Neural cell (in vitro differentiated cells): ENCODE measurements around the gene HS1BP3. TPM values are rescaled to one million over a fixed set of nuclear protein-coding genes. Genes with fewer than 3 reads are reported as not detected.

ENCODE experiments used
- H2AFZ ChIP-seq: fragments of 200-600, 300-800 bp; sonication (generic), shearing (Covaris generic); 2 replicates; pipeline ENCODE4 v1.6.0; 2014; ENCODE audit warnings: low read depth, mild to moderate bottlenecking, antibody characterized with exemption, low read length, moderate library complexity
- H3F3A ChIP-seq: fragments of 200-600 bp; shearing (Covaris generic); 2 replicates; pipeline ENCODE4 v1.6.1; 2016; ENCODE audit warnings: mild to moderate bottlenecking, moderate library complexity, mixed read lengths, antibody characterized with exemption, low read length; ENCODE audit not compliant: insufficient read depth, poor library complexity, severe bottlenecking
- H3K27ac ChIP-seq: fragments of 200-600, 300-800 bp; sonication (generic), shearing (Covaris generic); 2 replicates; pipeline ENCODE4 v1.5.1; 2014; ENCODE audit warnings: mild to moderate bottlenecking, low read length, moderate library complexity
- H3K27me3 ChIP-seq: fragments of 300-800, 200-600 bp; sonication (generic), shearing (Covaris generic); 2 replicates; pipeline ENCODE4 v1.6.0; 2014; ENCODE audit warnings: mild to moderate bottlenecking, low read depth, low read length, moderate library complexity; ENCODE audit not compliant: insufficient read depth
- H3K36me3 ChIP-seq: fragments of 300-800, 200-600 bp; sonication (generic), shearing (Covaris generic); 2 replicates; pipeline ENCODE4 v1.5.1; 2014; ENCODE audit warnings: mild to moderate bottlenecking, antibody characterized with exemption, low read length, moderate library complexity; ENCODE audit not compliant: insufficient read depth
- H3K4me2 ChIP-seq: fragments of 300-800, 200-600 bp; sonication (generic), shearing (Covaris generic); 2 replicates; pipeline ENCODE4 v1.6.0; 2014; ENCODE audit warnings: mild to moderate bottlenecking, low read length
- H3K4me3 ChIP-seq: fragments of 300-800, 200-600 bp; sonication (generic), shearing (Covaris generic); 2 replicates; pipeline ENCODE4 v1.5.1; 2014; ENCODE audit warnings: mild to moderate bottlenecking, low read length, moderate library complexity
- H3K79me2 ChIP-seq: fragments of 200-600 bp; shearing (Covaris generic); replicated peaks from 2 replicates; pipeline ENCODE4 v1.6.0; 2014; ENCODE audit warnings: mild to moderate bottlenecking, low read length, moderate library complexity; ENCODE audit not compliant: insufficient read depth
- H3K9ac ChIP-seq: fragments of 300-800, 200-600 bp; sonication (generic), shearing (Covaris generic); 2 replicates; pipeline ENCODE4 v1.6.1; 2016; ENCODE audit warnings: mild to moderate bottlenecking, low read length, mixed read lengths
- H3K9me2 ChIP-seq: fragments of 200-600 bp; shearing (Covaris generic); 2 replicates; pipeline ENCODE4 v1.6.1; 2016; ENCODE audit warnings: mild to moderate bottlenecking, low read length, mixed read lengths; ENCODE audit not compliant: insufficient read depth
- H3K9me3 ChIP-seq: fragments of 200-600, 300-800 bp; sonication (generic), shearing (Covaris generic); 2 replicates; pipeline ENCODE4 v1.6.1; 2016; ENCODE audit warnings: mild to moderate bottlenecking, mixed run types, low read length, moderate library complexity, mixed read lengths
- H4K20me1 ChIP-seq: fragments of 200-600 bp; shearing (Covaris generic); 2 replicates; pipeline ENCODE4 v1.6.1; 2016; ENCODE audit warnings: mild to moderate bottlenecking, mixed run types; ENCODE audit not compliant: insufficient read depth
- EP300 ChIP-seq: fragments of 450-650 bp; conservative IDR thresholded peaks from 2 replicates; pipeline ENCODE4 v1.6.1; 2014; ENCODE audit warnings: antibody characterized with exemption, mild to moderate bottlenecking, moderate library complexity; ENCODE audit not compliant: poor library complexity, severe bottlenecking
- EZH2 ChIP-seq: fragments of 200-600, 300-800 bp; shearing (Covaris generic), sonication (generic); IDR thresholded peaks from 2 replicates; pipeline ENCODE4 v1.6.1; 2014; ENCODE audit warnings: antibody characterized with exemption, low read length, borderline replicate concordance, mild to moderate bottlenecking; ENCODE audit not compliant: insufficient read depth, poor library complexity, severe bottlenecking
- MXI1 ChIP-seq: fragments of 450-650 bp; conservative IDR thresholded peaks from 2 replicates; pipeline ENCODE4 v1.6.1; 2014; ENCODE audit warnings: antibody characterized with exemption, mild to moderate bottlenecking; ENCODE audit not compliant: poor library complexity, severe bottlenecking
- POLR2AphosphoS5 ChIP-seq: IDR thresholded peaks from 2 replicates; pipeline ENCODE4 v1.6.1; 2012
- RAD21 ChIP-seq: fragments of 450-650 bp; conservative IDR thresholded peaks from 2 replicates; pipeline ENCODE4 v1.6.1; 2014; ENCODE audit warnings: antibody characterized with exemption, mild to moderate bottlenecking, moderate library complexity
- SMC3 ChIP-seq: fragments of 450-650 bp; conservative IDR thresholded peaks from 2 replicates; pipeline ENCODE4 v1.6.1; 2014; ENCODE audit warnings: antibody characterized with exemption, mild to moderate bottlenecking, moderate library complexity; ENCODE audit not compliant: poor library complexity
- TAF1 ChIP-seq: IDR thresholded peaks from 2 replicates; pipeline ENCODE4 v1.6.1; 2012; ENCODE audit warnings: low read depth
- polyA plus RNA-seq: library from polyadenylated mRNA; depleted of rRNA; stranded (reverse); fragments of >200 nt; gene quantifications from 2 replicates; pipeline ENCODE4 v1.2.3, GENCODE V29; 2014
- TF ChIP-seq, protein P1 (sequence below): IDR thresholded peaks from 2 replicates; pipeline ENCODE4 v1.6.1; 2012; ENCODE audit warnings: borderline replicate concordance
- TF ChIP-seq, protein P2 (sequence below): fragments of 450-650 bp; IDR thresholded peaks from 2 replicates; pipeline ENCODE4 v1.5.1; 2014; ENCODE audit warnings: antibody characterized with exemption, mild to moderate bottlenecking, moderate library complexity; ENCODE audit not compliant: poor library complexity, severe bottlenecking

Gene HS1BP3
- polyA plus RNA-seq, 1 donor from 2014 or later, result 8.9 TPM

DNA sequence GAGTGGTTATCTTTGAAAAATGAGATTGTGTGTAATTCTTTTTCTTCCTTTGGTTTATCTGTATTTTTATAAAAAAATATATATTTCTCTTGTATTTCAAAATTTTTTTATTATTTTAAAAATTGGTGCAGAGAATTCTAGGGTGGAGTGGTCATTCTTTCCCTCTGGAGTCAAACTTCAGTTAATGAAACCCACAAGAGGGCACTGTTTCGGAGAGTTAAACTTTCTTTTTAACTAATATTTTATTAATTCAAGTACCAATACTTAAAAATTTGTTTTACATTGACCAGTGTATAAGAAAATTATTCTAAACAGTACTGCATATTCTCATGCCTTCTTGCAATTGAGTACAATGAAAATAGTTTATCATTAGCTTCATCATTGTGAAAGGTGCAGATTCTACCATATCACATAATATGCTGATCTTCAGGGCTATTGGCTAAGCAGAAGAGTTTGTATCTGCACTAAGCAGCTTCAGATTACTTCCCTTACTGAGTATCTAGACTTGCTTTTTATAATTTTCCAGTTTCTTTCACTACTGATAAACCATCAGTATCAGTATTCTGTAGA lies 50.1 kb downstream of the HS1BP3 start:
- no peaks in the 10 kb centered on the region for H3K79me2 ChIP-seq
- H3K4me3 ChIP-seq, result no peak overlapping the region
- H3K4me2 ChIP-seq, result no peak overlapping the region
- H3K9me3 ChIP-seq, result no peaks in the 10 kb centered on the region
- H2AFZ ChIP-seq, result no peak overlapping the region
- no peaks in the 10 kb centered on the region for H3K27me3 ChIP-seq
- H3K9me2 ChIP-seq, result no peaks in the 10 kb centered on the region
- TF ChIP-seq SMC3 (no peak), TAF1 (no peak), RAD21 (no peak), MXI1 (no peak), EZH2 (no peak), POLR2AphosphoS5 (no peak), EP300 (no peak)
- TF ChIP-seq, protein P1, sequence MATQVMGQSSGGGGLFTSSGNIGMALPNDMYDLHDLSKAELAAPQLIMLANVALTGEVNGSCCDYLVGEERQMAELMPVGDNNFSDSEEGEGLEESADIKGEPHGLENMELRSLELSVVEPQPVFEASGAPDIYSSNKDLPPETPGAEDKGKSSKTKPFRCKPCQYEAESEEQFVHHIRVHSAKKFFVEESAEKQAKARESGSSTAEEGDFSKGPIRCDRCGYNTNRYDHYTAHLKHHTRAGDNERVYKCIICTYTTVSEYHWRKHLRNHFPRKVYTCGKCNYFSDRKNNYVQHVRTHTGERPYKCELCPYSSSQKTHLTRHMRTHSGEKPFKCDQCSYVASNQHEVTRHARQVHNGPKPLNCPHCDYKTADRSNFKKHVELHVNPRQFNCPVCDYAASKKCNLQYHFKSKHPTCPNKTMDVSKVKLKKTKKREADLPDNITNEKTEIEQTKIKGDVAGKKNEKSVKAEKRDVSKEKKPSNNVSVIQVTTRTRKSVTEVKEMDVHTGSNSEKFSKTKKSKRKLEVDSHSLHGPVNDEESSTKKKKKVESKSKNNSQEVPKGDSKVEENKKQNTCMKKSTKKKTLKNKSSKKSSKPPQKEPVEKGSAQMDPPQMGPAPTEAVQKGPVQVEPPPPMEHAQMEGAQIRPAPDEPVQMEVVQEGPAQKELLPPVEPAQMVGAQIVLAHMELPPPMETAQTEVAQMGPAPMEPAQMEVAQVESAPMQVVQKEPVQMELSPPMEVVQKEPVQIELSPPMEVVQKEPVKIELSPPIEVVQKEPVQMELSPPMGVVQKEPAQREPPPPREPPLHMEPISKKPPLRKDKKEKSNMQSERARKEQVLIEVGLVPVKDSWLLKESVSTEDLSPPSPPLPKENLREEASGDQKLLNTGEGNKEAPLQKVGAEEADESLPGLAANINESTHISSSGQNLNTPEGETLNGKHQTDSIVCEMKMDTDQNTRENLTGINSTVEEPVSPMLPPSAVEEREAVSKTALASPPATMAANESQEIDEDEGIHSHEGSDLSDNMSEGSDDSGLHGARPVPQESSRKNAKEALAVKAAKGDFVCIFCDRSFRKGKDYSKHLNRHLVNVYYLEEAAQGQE, result no peak
- TF ChIP-seq, protein P2, sequence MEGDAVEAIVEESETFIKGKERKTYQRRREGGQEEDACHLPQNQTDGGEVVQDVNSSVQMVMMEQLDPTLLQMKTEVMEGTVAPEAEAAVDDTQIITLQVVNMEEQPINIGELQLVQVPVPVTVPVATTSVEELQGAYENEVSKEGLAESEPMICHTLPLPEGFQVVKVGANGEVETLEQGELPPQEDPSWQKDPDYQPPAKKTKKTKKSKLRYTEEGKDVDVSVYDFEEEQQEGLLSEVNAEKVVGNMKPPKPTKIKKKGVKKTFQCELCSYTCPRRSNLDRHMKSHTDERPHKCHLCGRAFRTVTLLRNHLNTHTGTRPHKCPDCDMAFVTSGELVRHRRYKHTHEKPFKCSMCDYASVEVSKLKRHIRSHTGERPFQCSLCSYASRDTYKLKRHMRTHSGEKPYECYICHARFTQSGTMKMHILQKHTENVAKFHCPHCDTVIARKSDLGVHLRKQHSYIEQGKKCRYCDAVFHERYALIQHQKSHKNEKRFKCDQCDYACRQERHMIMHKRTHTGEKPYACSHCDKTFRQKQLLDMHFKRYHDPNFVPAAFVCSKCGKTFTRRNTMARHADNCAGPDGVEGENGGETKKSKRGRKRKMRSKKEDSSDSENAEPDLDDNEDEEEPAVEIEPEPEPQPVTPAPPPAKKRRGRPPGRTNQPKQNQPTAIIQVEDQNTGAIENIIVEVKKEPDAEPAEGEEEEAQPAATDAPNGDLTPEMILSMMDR, result no peak
- H3K27ac ChIP-seq, result no peak overlapping the region
- no peaks in the 10 kb centered on the region for H4K20me1 ChIP-seq
- no peaks in the 10 kb centered on the region for H3K36me3 ChIP-seq
- H3K9ac ChIP-seq, result no peak overlapping the region
- no peaks in the 10 kb centered on the region for H3F3A ChIP-seq

GRCh38 chr2:20599861-20600461 lies 50.9 kb downstream of the HS1BP3 start:
- Histone ChIP-seq H4K20me1 (no peaks in the 10 kb centered on the region), H3K9me2 (no peaks in the 10 kb centered on the region), H3K27ac (no peak overlapping the region), H2AFZ (no peak overlapping the region), H3K4me3 (no peak overlapping the region), H3K79me2 (no peaks in the 10 kb centered on the region), H3K9me3 (no peaks in the 10 kb centered on the region), H3K4me2 (no peak overlapping the region), H3K27me3 (no peaks in the 10 kb centered on the region), H3K36me3 (no peaks in the 10 kb centered on the region), H3K9ac (no peak overlapping the region), H3F3A (no peaks in the 10 kb centered on the region)
- TF ChIP-seq, protein P1, result no peak
- TF ChIP-seq RAD21, result no peak
- TF ChIP-seq SMC3, result no peak
- TF ChIP-seq MXI1, result no peak
- no peak for TF ChIP-seq EP300
- TF ChIP-seq POLR2AphosphoS5, result no peak
- TF ChIP-seq EZH2, result no peak
- TF ChIP-seq, protein P2, result no peak
- TF ChIP-seq TAF1, result no peak
